K562 treated with DMSO at 1 percent for 24 hours (cell line): ENCODE data around the gene GSTM2. TPM values are rescaled to one million over a fixed set of nuclear protein-coding genes. Genes with fewer than 3 reads are reported as not detected.

Experiments
- total RNA-seq: library from RNA; unstranded; fragments of 300-600 nt; gene quantifications from 2 replicates; pipeline ENCODE4 v1.2.3, GENCODE V29; 2022; ENCODE audit warnings: low read depth; ENCODE audit not compliant: insufficient read depth

Gene GSTM2
- 16.9 and 20.9 TPM in 2 replicates for total RNA-seq

DNA sequence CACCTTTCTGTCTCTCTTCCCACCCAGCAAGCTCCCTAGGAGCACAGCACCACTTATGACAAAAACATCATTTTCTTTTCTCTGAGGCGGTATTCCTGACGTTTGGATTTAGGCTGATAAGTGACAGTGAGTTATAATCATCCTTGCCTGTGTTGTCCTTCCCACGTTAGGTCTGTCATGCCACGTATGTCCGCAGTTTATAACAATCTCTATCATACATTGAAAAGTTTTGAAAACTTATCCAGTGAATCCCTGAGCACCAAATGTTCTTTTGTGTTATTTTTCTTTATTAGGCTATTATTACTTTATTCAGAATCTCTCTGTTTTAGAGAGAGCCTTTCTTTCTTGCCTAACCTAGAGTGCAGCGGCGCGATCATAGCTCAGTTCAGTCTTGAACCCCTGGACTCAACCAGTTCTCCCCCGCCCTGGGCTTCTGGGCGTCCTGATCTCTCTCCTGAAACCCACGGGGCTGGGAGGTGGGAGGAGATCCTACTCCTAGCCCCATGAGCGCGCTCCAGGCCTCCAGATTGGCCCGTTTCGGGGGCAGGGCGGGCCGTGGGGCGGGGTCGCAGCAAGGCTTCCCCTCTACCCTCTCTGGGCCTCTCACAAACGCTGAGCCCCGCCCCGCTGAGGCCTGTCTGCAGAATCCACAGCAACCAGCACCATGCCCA, at the start of gene GSTM2:
Gene GSTM2, plus strand, starts transcription at position 606 of the 671 bp plus-strand sequence. Its CDS starts 59 bp downstream, at position 665.

DNA sequence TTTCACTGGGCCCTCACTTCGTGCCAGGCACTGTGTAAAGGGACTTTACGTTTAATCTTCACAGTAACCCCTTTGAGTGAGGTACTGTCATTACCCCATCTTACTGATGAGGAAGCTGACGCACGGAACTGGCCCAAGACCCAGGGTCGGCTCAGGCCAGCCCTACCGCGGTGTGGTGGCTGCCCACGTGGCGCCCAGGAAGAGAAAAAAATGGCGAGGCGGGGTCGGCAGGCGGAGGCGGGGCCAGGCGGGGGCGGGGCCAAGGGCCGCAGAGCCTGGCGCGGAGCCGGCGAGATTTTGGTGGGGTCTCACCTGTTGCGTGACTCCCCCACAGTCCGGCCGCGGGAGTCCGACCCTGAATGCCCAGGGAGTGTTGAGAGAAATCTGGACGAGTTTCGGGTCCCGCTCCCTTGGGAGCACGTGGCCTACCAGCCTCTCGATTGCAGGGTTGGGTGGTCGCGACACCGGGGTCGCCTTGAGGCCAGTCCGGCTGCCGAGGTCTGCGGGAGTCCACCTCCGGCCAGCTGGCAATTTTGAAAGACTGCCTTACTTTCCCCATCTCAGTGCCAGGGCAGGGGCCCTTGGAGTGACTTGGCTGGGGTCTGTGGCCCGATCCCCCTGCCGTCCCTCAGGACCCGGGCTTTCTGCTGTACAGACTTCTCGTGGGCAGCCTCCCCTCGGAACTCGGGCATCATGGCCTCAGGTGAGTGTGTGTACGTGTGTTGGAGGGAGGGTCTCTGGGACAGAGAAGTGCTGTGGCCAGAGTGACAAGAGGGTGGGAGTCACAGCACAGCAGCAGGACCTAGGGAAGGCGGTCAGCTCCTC, 48.1 kb upstream of the GSTM2 start, which contains the start of the genes AMPD2 and GNAT2:
Gene AMPD2, plus strand, starts transcription at position 262 of the 825 bp plus-strand sequence. CDS start 1,339 bp downstream, outside the sequence.
Gene GNAT2, minus strand, starts transcription at position 41 of the 825 bp plus-strand sequence. CDS start 6,746 bp downstream, outside the sequence.

GRCh38 chr1:109655615-109656519, 12.0 kb upstream of the GSTM2 start, which contains the start of gene GSTM4:
Gene GSTM4, plus strand, starts transcription at chr1:109656099. Its CDS starts 291 bp downstream, at chr1:109656390.

GRCh38 chr1:109687641-109688499, 20.0 kb downstream of the GSTM2 start, which contains the start of gene GSTM1:
Gene GSTM1, plus strand, starts transcription at chr1:109687817. Its CDS starts 57 bp downstream, at chr1:109687874.

GRCh38 chr1:109711593-109712320, 43.9 kb downstream of the GSTM2 start, which contains the start of gene GSTM5:
Gene GSTM5, plus strand, starts transcription at chr1:109712251. Its CDS starts 62 bp downstream, at chr1:109712313.

Other genes starting within 250 kb of the GSTM2 start
- gene PSMA5, start 241.6 kb upstream of the GSTM2 start, total RNA-seq, result 74.1 and 108 TPM in 2 replicates
- gene SYPL2, start 201.5 kb upstream of the GSTM2 start, total RNA-seq, result 0.15 TPM in 1 of 2 replicates, not detected in the other
- gene ATXN7L2, start 184.2 kb upstream of the GSTM2 start, total RNA-seq, result 6.7 and 7.0 TPM in 2 replicates
- gene CYB561D1, start 174.0 kb upstream of the GSTM2 start, total RNA-seq, result 9.5 and 10.0 TPM in 2 replicates
- gene AMIGO1, start 158.3 kb upstream of the GSTM2 start, total RNA-seq, result 1.0 and 1.1 TPM in 2 replicates
- gene GPR61, start 128.2 kb upstream of the GSTM2 start, total RNA-seq, result 1.00 TPM in 1 of 2 replicates, not detected in the other
- gene GNAI3, start 119.4 kb upstream of the GSTM2 start, total RNA-seq, result 4.2 and 5.5 TPM in 2 replicates
- not detected in 2 replicates for gene GNAT2, start 48.4 kb upstream of the GSTM2 start, total RNA-seq
- 59.4 and 63.7 TPM in 2 replicates for gene AMPD2, start 48.2 kb upstream of the GSTM2 start, total RNA-seq
- 59.3 and 69.0 TPM in 2 replicates for gene GSTM4, start 12.0 kb upstream of the GSTM2 start, total RNA-seq
- not detected in 2 replicates for gene GSTM1, start 19.8 kb downstream of the GSTM2 start, total RNA-seq
- gene GSTM5, start 44.2 kb downstream of the GSTM2 start, total RNA-seq, result not detected in 2 replicates
- 28.6 and 28.7 TPM in 2 replicates for gene GSTM3, start 73.0 kb downstream of the GSTM2 start, total RNA-seq
- gene EPS8L3, start 95.9 kb downstream of the GSTM2 start, total RNA-seq, result not detected in 2 replicates
- 10.0 and 10.9 TPM in 2 replicates for gene CSF1, start 242.8 kb downstream of the GSTM2 start, total RNA-seq